Measurements from ENCODE around the gene CDON.

DNA sequence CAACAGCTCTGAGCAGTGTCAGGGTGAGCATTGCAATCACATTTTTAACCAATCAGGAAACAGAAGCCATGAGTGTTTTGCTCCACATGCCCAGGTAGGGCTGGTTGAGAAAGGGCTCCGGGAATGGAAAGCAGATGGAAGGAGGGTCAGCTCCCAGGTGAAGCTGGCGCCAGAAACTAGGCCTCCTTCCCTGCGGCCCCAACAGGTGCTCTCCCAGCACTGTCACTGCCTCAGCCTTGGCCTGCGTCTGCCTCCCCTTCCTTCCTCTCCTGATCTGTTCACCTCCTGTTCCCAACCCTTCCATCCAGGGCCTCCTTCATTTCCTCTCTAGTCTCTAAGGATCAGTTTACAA lies 121.4 kb downstream of the CDON start:
- TF ChIP-seq, protein P1, sequence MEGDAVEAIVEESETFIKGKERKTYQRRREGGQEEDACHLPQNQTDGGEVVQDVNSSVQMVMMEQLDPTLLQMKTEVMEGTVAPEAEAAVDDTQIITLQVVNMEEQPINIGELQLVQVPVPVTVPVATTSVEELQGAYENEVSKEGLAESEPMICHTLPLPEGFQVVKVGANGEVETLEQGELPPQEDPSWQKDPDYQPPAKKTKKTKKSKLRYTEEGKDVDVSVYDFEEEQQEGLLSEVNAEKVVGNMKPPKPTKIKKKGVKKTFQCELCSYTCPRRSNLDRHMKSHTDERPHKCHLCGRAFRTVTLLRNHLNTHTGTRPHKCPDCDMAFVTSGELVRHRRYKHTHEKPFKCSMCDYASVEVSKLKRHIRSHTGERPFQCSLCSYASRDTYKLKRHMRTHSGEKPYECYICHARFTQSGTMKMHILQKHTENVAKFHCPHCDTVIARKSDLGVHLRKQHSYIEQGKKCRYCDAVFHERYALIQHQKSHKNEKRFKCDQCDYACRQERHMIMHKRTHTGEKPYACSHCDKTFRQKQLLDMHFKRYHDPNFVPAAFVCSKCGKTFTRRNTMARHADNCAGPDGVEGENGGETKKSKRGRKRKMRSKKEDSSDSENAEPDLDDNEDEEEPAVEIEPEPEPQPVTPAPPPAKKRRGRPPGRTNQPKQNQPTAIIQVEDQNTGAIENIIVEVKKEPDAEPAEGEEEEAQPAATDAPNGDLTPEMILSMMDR (IDR thresholded peaks at IDR 0.05; ENCODE audit: insufficient read depth, low read length): no peak
- TF ChIP-seq GABPA (IDR thresholded peaks at IDR 0.05; ENCODE audit: low read depth) (no peak), POLR2AphosphoS5 (IDR thresholded peaks at IDR 0.05; ENCODE audit: low read depth) (no peak), SPI1 (IDR thresholded peaks at IDR 0.05; ENCODE audit: borderline replicate concordance, low read depth) (no peak)
- TF ChIP-seq, protein P2, sequence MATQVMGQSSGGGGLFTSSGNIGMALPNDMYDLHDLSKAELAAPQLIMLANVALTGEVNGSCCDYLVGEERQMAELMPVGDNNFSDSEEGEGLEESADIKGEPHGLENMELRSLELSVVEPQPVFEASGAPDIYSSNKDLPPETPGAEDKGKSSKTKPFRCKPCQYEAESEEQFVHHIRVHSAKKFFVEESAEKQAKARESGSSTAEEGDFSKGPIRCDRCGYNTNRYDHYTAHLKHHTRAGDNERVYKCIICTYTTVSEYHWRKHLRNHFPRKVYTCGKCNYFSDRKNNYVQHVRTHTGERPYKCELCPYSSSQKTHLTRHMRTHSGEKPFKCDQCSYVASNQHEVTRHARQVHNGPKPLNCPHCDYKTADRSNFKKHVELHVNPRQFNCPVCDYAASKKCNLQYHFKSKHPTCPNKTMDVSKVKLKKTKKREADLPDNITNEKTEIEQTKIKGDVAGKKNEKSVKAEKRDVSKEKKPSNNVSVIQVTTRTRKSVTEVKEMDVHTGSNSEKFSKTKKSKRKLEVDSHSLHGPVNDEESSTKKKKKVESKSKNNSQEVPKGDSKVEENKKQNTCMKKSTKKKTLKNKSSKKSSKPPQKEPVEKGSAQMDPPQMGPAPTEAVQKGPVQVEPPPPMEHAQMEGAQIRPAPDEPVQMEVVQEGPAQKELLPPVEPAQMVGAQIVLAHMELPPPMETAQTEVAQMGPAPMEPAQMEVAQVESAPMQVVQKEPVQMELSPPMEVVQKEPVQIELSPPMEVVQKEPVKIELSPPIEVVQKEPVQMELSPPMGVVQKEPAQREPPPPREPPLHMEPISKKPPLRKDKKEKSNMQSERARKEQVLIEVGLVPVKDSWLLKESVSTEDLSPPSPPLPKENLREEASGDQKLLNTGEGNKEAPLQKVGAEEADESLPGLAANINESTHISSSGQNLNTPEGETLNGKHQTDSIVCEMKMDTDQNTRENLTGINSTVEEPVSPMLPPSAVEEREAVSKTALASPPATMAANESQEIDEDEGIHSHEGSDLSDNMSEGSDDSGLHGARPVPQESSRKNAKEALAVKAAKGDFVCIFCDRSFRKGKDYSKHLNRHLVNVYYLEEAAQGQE (IDR thresholded peaks at IDR 0.05; ENCODE audit: insufficient replicate concordance, low read depth): no peak

All from HL-60 (cell line).